ENCODE data around the gene KLK8. TPM values are rescaled to one million over a fixed set of nuclear protein-coding genes. Genes with fewer than 3 reads are reported as not detected.

Gene KLK8
- 1 to 10 TPM; 2.3 to 3.4 (median 2.6) TPM for polyA plus RNA-seq (ENCODE audit: insufficient read length in 4 of 4)

- DNase-seq (ENCODE audit: low read depth in 4 of 4, low spot score in 3 of 4): no peak
Observed at GRCh38 chr19:51001515-51001914, at the start of gene KLK8. TSS of gene KLK8 (minus strand) at chr19:51001604. CDS start at chr19:51001167, 437 bp downstream.

- DNase-seq (ENCODE audit: low read depth in 4 of 4, low spot score in 3 of 4): no peak
Observed at GRCh38 chr19:51047031-51047335, 45.6 kb upstream of the KLK8 start.

- DNase-seq (ENCODE audit: low read depth in 4 of 4, low spot score in 3 of 4): no peak
Observed at GRCh38 chr19:51044327-51044726, 42.9 kb upstream of the KLK8 start.

GRCh38 chr19:51043497-51043896 lies 42.1 kb upstream of the KLK8 start:
- DNase-seq (ENCODE audit: low read depth in 4 of 4, low spot score in 3 of 4): no peak

GRCh38 chr19:51040151-51040550 lies 38.7 kb upstream of the KLK8 start:
- no peak for DNase-seq (ENCODE audit: low read depth in 4 of 4, low spot score in 3 of 4)

GRCh38 chr19:51036519-51036918 lies 35.1 kb upstream of the KLK8 start:
- DNase-seq (ENCODE audit: low read depth in 4 of 4, low spot score in 3 of 4): no peak

GRCh38 chr19:51034704-51035103 lies 33.3 kb upstream of the KLK8 start, which contains the start of gene KLK12:
TSS of gene KLK12 (minus strand) at chr19:51035002. CDS start at chr19:51034621, 381 bp downstream.
- no peak for DNase-seq (ENCODE audit: low read depth in 4 of 4, low spot score in 3 of 4)

- DNase-seq (ENCODE audit: low read depth in 4 of 4, low spot score in 3 of 4): no peak
Observed at GRCh38 chr19:51031880-51032225, 30.4 kb upstream of the KLK8 start.

GRCh38 chr19:51031220-51031879 lies 29.9 kb upstream of the KLK8 start:
- DNase-seq (ENCODE audit: low read depth in 4 of 4, low spot score in 3 of 4): no peak

GRCh38 chr19:51030631-51031030 lies 29.2 kb upstream of the KLK8 start:
- no peak for DNase-seq (ENCODE audit: low read depth in 4 of 4, low spot score in 3 of 4)

GRCh38 chr19:51029718-51030117 lies 28.3 kb upstream of the KLK8 start:
- DNase-seq (ENCODE audit: low read depth in 4 of 4, low spot score in 3 of 4): no peak

- no peak for DNase-seq (ENCODE audit: low read depth in 4 of 4, low spot score in 3 of 4)
Observed at GRCh38 chr19:51027873-51028272, 26.5 kb upstream of the KLK8 start.

- DNase-seq (ENCODE audit: low read depth in 4 of 4, low spot score in 3 of 4): no peak
Observed at GRCh38 chr19:51027126-51027806, 25.9 kb upstream of the KLK8 start.

GRCh38 chr19:51026554-51026831 lies 25.1 kb upstream of the KLK8 start, which contains the start of gene KLK11:
TSS of gene KLK11 (minus strand) at chr19:51026616. CDS start at chr19:51025631, 985 bp downstream.
- no peak for DNase-seq (ENCODE audit: low read depth in 4 of 4, low spot score in 3 of 4)

- DNase-seq (ENCODE audit: low read depth in 4 of 4, low spot score in 3 of 4): no peak
Observed at GRCh38 chr19:51025809-51026553, 24.6 kb upstream of the KLK8 start.

GRCh38 chr19:51025401-51025800 lies 24.0 kb upstream of the KLK8 start:
- no peak for DNase-seq (ENCODE audit: low read depth in 4 of 4, low spot score in 3 of 4)

GRCh38 chr19:51024924-51025323 lies 23.5 kb upstream of the KLK8 start:
- DNase-seq (ENCODE audit: low read depth in 4 of 4, low spot score in 3 of 4): no peak

- DNase-seq (ENCODE audit: low read depth in 4 of 4, low spot score in 3 of 4): no peak
Observed at GRCh38 chr19:51023946-51024345, 22.5 kb upstream of the KLK8 start.

- DNase-seq (ENCODE audit: low read depth in 4 of 4, low spot score in 3 of 4): no peak
Observed at GRCh38 chr19:51022526-51022925, 21.1 kb upstream of the KLK8 start.

GRCh38 chr19:51020988-51021651 lies 19.7 kb upstream of the KLK8 start:
- no peak for DNase-seq (ENCODE audit: low read depth in 4 of 4, low spot score in 3 of 4)

GRCh38 chr19:51019544-51019925 lies 18.1 kb upstream of the KLK8 start, which contains the start of gene KLK10:
TSS of gene KLK10 (minus strand) at chr19:51019709. CDS start at chr19:51019130, 579 bp downstream.
- DNase-seq (ENCODE audit: low read depth in 4 of 4, low spot score in 3 of 4): no peak

Measured in right renal pelvis (tissue), 4 donors.